ENCODE measurements around the gene FLT3.

- TF ChIP-seq YY1 (IDR thresholded peaks at IDR 0.05; ENCODE audit: insufficient read depth, insufficient read length) (no peak), ZNF274 (IDR thresholded peaks at IDR 0.05; ENCODE audit: low read depth, low read length) (no peak), SUZ12 (IDR thresholded peaks at IDR 0.05; ENCODE audit: extremely low read depth, insufficient read depth, insufficient read length) (no peak)
Observed at GRCh38 chr13:28058866-28059613, 41.3 kb downstream of the FLT3 start.
